ENCODE data around the gene EVC2. TPM values are rescaled to one million over a fixed set of nuclear protein-coding genes. Genes with fewer than 3 reads are reported as not detected.

Gene EVC2
- total and polyA plus RNA-seq, 10 of the 15 experiments (the other 5 are each of a cell fraction or from before 2014, with no cell fraction given) = 0.34 to 10.4 (median 5.6) TPM

DNA sequence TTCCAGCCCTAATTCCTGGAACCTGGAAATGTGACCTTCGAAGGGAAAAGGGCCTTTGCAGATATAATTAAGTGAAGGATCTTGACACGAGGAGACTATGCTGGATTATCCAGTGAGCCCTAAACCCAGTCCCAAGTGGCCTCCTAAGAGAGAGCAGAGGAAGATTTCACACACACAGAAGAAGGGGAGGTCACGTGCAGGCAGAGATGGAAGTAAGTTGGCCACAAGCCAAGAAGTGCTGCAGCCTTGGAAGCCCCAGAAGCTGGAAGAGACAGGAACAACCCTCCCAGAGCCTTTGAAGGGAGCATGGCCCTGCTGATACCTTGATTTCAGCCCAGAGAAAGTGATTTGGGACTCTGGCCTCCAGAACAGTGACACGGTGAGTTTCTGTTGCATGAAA is 51.9 kb downstream of the EVC2 start (continued):
- TF ChIP-seq, protein P1, sequence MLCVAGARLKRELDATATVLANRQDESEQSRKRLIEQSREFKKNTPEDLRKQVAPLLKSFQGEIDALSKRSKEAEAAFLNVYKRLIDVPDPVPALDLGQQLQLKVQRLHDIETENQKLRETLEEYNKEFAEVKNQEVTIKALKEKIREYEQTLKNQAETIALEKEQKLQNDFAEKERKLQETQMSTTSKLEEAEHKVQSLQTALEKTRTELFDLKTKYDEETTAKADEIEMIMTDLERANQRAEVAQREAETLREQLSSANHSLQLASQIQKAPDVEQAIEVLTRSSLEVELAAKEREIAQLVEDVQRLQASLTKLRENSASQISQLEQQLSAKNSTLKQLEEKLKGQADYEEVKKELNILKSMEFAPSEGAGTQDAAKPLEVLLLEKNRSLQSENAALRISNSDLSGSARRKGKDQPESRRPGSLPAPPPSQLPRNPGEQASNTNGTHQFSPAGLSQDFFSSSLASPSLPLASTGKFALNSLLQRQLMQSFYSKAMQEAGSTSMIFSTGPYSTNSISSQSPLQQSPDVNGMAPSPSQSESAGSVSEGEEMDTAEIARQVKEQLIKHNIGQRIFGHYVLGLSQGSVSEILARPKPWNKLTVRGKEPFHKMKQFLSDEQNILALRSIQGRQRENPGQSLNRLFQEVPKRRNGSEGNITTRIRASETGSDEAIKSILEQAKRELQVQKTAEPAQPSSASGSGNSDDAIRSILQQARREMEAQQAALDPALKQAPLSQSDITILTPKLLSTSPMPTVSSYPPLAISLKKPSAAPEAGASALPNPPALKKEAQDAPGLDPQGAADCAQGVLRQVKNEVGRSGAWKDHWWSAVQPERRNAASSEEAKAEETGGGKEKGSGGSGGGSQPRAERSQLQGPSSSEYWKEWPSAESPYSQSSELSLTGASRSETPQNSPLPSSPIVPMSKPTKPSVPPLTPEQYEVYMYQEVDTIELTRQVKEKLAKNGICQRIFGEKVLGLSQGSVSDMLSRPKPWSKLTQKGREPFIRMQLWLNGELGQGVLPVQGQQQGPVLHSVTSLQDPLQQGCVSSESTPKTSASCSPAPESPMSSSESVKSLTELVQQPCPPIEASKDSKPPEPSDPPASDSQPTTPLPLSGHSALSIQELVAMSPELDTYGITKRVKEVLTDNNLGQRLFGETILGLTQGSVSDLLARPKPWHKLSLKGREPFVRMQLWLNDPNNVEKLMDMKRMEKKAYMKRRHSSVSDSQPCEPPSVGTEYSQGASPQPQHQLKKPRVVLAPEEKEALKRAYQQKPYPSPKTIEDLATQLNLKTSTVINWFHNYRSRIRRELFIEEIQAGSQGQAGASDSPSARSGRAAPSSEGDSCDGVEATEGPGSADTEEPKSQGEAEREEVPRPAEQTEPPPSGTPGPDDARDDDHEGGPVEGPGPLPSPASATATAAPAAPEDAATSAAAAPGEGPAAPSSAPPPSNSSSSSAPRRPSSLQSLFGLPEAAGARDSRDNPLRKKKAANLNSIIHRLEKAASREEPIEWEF (IDR thresholded peaks at IDR 0.05; ENCODE audit: insufficient replicate concordance, low read depth, low read length) = no peak
- no peak for TF ChIP-seq STAT1 (conservative IDR thresholded peaks at IDR 0.05)

DNA sequence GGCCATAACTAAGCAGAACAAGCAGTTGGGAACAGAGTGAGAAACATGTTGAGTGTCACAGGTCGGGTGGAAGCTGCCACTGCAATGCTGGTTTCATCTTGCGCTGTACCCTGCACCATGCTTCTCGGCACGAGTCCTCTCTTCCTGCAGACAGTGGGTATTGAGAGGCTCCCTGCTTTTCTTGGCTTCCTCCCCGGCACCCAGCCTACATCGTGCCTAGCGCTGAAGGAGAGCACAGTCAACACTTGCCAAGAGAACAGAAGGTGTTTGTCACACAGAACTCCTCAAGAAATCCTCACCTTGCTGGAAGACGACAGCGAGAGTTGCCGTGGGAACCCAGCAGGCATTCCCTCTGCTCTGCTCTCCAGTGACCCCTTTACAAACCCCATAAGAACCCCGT is 53.6 kb downstream of the EVC2 start:
- no peak overlapping the region for H3K4me3 ChIP-seq
- no peak overlapping the region for H3K27ac ChIP-seq (ENCODE audit: control insufficient read depth, insufficient read depth)
- H3K9me3 ChIP-seq (replicated peaks; ENCODE audit: control insufficient read depth, insufficient read depth, low read length) = no peaks in the 10 kb centered on the region
- no peaks in the 10 kb centered on the region for H3K27me3 ChIP-seq (replicated peaks in 1 of 2; ENCODE audit: control insufficient read depth in 2 of 2, insufficient read depth in 2 of 2, low read length in 1 of 2)
- H3K36me3 ChIP-seq (ENCODE audit: control insufficient read depth in 2 of 2, insufficient read depth in 2 of 2, low read length in 1 of 2) = peaks cover 1 to 3% of the 10 kb centered on the region in 2 experiments; a peak in 2 of 4 replicates
- intact Hi-C loops (cut with micrococcal nuclease; ENCODE audit: unreplicated experiment) = no loop called here
- H4K20me1 ChIP-seq (ENCODE audit: control insufficient read depth, insufficient read depth) = no peaks in the 10 kb centered on the region
- no TSS peak for BruUV-seq (replicated peaks)
- no peak overlapping the region for H3K9ac ChIP-seq (ENCODE audit: control insufficient read depth, insufficient read depth, low read length)
- no peaks in the 10 kb centered on the region for H3K79me2 ChIP-seq (ENCODE audit: control insufficient read depth, insufficient read depth, low read length)
- DNase-seq (ENCODE audit: low read depth, low spot score) (no peak), FAIRE-seq (no peak), ATAC-seq (no peak)
- in situ Hi-C loops (cut with MboI) = no loop called here
- SMC1A ChIA-PET (ENCODE audit: uncharacterized antibody, unreplicated experiment) = no interaction called here
- POLR2A ChIA-PET = no interaction called here
- no peaks in the 10 kb centered on the region for H3K4me1 ChIP-seq (ENCODE audit: control insufficient read depth, insufficient read depth, low read length)
- no peak overlapping the region for H2AFZ ChIP-seq (ENCODE audit: control insufficient read depth, low read depth, low read length)
- CTCF ChIA-PET = no interaction called here
- RAD21 ChIA-PET (ENCODE audit: unreplicated experiment) = no interaction called here
- no peak overlapping the region for H3K4me2 ChIP-seq (ENCODE audit: control insufficient read depth, insufficient read depth)
- 40% methylated on average over 11 of the region's 11 CpGs for WGBS (ENCODE audit: insufficient coverage, insufficient replicate concordance, low lambda C conversion rate, missing lambda C conversion rate)
- TF ChIP-seq CBFB (IDR thresholded peaks at IDR 0.05; ENCODE audit: low read depth) (no peak), CBX5 (IDR thresholded peaks at IDR 0.05; ENCODE audit: low read depth) (no peak), NR2C2 (IDR thresholded peaks at IDR 0.05; ENCODE audit: borderline replicate concordance, control insufficient read depth, insufficient read length, low read depth) (no peak), NFYB (IDR thresholded peaks at IDR 0.05; ENCODE audit: insufficient read depth, low read depth, low read length) (no peak), ZZZ3 (IDR thresholded peaks at IDR 0.05; ENCODE audit: control insufficient read depth, insufficient read length, low read depth) (no peak), NFXL1 (IDR thresholded peaks at IDR 0.05; ENCODE audit: borderline replicate concordance) (no peak), LARP7 (IDR thresholded peaks at IDR 0.05) (no peak), NR2F1 (conservative IDR thresholded peaks at IDR 0.05) (no peak), TAF1 (IDR thresholded peaks at IDR 0.05; ENCODE audit: borderline replicate concordance, low read depth, low read length) (no peak), PAX8 (IDR thresholded peaks at IDR 0.05) (no peak), TCF7 (IDR thresholded peaks at IDR 0.05; ENCODE audit: borderline replicate concordance) (no peak), ESRRA (IDR thresholded peaks at IDR 0.05; ENCODE audit: low read length) (no peak)
- TF ChIP-seq, protein P2, sequence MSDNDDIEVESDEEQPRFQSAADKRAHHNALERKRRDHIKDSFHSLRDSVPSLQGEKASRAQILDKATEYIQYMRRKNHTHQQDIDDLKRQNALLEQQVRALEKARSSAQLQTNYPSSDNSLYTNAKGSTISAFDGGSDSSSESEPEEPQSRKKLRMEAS (IDR thresholded peaks at IDR 0.05; ENCODE audit: low read depth, low read length) = no peak
- TF ChIP-seq, protein P3, sequence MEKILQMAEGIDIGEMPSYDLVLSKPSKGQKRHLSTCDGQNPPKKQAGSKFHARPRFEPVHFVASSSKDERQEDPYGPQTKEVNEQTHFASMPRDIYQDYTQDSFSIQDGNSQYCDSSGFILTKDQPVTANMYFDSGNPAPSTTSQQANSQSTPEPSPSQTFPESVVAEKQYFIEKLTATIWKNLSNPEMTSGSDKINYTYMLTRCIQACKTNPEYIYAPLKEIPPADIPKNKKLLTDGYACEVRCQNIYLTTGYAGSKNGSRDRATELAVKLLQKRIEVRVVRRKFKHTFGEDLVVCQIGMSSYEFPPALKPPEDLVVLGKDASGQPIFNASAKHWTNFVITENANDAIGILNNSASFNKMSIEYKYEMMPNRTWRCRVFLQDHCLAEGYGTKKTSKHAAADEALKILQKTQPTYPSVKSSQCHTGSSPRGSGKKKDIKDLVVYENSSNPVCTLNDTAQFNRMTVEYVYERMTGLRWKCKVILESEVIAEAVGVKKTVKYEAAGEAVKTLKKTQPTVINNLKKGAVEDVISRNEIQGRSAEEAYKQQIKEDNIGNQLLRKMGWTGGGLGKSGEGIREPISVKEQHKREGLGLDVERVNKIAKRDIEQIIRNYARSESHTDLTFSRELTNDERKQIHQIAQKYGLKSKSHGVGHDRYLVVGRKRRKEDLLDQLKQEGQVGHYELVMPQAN (conservative IDR thresholded peaks at IDR 0.05) = no peak

Data from GM12878 (cell line).